Fibroblast of skin of left biceps (primary cell): ENCODE results near the gene ZG16.
"Not testable (repeated sequence)": the region's sequence is repeated elsewhere in the genome, so short reads cannot be mapped to it uniquely, and the experiment has no call there.

Experiments
- DNase-seq, 2 experiments: peaks; one replicate each; pipeline ENCODE4 v3.0.0-alpha.2; 2013; ENCODE audit warnings: low read depth in 2 of 2

ZG16 gene

DNA sequence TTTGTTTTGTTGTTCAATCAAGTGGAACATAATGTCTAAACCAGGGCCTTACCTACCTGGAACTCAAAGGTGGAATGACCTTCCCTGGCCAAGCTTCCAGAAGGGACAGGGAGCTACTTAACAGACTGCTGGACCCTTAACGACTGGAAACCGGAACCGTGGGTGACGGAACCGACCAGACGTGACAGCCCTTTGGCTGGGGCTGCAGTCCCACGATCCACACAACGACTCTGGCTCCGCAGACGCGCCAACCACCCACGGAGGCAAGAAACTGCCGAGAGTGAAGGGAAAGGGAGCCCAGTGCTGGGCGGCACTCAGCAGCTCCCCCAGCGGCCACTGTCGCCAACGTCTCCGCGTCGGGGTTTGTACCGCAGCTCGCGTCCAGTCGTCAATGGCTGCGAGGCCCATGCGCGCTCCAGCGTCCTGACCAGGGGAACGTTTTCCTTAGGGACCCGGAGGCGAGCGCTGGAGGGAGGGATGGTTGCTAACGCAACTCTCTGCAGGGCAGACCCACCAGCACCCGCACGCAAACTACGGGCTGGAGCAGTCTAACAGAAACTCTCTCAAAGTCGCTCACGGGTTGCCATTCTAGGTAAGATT lies 6.9 kb downstream of the ZG16 start:
- no peak for DNase-seq

DNA sequence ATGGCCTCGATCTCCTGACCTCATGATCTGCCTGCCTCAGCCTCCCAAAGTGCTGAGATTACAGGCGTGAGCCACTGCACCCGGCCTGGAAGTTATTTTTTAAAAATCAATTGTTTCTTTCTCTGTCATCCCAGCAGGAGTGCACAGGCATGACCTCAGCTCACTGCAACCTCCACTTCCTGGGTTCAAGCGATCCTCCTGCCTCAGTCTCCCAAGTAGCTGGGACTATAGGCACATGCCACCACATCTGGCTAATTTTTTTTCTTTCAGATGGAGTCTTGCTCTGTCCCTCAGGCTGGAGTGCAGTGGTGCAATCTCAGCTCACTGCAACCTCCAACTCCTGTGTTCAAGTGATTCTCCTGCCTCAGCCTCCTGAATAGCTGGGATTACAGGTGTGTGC lies 9.1 kb downstream of the ZG16 start:
- DNase-seq = not testable (repeated sequence)

DNA sequence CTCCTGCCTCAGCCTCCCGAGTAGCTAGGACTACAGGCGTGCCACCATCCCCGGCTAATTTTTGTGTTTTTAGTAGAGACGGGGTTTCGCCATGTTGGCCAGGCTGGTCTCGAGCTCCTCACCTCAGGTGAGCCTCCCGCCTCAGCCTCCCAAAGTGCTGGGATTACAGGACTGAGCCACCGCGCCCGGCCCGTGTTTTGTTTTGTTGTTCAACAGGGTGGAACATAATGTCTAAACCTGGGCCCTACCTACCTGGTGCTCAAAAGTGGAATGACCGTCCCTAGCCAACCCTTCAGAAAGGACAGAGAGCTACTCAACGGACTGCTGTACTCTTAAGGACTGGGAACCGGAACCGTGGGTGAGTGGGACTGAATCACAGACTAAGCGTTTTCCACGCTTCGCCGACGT lies 11.7 kb downstream of the ZG16 start:
- no peak for DNase-seq

DNA sequence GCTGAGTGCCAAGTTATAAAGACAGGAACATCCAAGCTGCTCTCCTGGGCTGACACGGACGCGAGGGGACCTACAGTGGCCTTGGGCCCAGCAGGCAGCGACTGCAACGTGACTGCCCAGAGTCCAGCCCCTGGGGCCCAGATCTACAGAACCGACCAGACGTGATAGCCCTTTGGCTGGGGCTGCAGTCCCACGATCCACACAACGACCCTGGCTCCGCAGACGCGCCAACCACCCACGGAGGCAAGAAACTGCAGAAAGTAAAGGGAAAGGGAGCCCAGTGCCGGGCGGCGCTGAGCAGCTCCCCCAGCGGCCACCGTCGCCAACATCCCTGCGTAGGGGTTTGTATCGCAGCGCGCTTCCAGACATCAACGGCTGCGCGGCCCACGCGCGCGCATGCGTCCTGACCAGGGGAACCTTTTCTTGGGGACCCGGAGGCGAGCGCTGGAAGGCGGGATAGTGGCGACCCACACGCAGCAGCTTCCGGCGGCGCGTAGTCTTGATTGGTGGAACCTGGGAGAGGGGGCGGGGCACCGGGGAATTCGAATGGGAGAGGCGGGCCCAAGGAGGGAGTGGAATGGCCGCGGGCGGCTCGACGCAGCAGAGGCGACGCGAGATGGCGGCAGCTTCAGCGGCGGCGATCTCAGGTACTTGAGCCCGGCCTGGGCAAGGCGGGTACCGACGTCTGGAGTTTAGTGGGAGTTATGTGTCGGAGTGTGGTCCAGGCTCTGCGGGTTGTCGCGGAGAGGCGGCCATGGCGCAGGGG lies 12.3 kb downstream of the ZG16 start, which contains the start of gene KIF22:
TSS of gene KIF22 (plus strand) at position 569 of the 766 bp plus-strand sequence. CDS start at position 578, 9 bp downstream.
- DNase-seq = peak; percentile 96 to 97

DNA sequence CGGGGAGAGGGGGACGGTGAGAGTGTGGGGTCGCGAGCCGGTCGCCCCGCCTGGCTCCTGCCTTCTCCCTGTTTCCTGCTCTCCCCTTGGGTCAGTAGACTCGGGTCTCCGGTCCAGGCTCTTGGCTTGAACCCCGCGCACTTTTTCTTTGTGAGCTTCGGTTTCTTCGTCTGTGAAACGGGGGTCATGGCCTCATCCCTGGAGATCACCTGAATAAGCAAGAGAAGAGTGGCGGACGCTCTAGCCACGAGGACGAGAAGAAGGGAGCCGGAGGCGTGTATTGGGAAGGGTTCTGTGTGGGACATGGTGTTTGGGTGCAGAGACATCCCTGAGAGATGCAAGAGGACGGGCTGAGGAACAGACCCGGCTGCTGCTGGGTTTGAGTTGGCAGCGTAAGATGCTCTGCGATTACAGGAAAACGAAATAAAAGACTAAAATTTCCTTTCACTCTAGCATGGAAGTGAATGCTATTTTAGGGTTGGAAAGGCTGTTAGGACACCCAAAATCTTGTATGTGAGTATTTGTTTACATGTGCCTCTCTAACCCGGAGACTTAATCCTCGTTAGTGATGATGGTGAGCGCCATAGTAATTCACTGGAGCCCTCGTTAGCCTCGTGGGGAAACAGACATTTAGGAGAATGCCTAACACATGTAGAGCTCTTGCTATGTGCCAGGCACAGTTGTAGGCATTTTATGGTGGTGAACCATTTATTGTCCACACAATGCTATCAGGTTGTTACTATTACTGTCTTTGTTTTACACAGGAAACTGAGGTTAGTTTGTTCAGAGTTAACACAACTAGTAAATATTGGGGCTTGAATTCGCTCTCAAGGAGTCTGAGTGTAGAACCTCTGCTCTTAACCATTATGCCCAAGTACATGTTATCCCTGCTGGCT lies 13.1 kb downstream of the ZG16 start:
- DNase-seq = no peak

- DNase-seq = no peak
Observed at GRCh38 chr16:29791845-29792807, 14.1 kb downstream of the ZG16 start.

DNA sequence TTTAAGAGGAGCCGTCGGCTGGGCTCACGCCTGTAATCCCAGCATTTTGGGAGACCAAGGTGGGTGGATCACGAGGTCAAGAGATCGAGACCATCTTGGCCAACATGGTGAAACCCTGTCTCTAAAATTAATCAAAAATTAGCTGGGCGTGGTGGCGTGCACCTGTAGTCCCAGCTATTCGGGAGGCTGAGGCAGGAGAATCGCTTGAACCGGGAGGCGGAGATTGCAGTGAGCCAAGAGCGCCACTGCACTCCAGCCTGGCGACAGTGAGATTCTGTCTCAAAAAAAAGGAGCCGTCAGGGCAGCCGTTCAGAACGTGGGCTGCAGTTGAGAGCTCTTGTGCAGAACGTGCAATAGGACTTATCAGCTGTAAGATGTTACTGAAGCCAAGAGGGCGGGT lies 15.1 kb downstream of the ZG16 start:
- DNase-seq = not testable (repeated sequence)

- no peak for DNase-seq
Observed at GRCh38 chr16:29794231-29794710, 16.2 kb downstream of the ZG16 start.

DNA sequence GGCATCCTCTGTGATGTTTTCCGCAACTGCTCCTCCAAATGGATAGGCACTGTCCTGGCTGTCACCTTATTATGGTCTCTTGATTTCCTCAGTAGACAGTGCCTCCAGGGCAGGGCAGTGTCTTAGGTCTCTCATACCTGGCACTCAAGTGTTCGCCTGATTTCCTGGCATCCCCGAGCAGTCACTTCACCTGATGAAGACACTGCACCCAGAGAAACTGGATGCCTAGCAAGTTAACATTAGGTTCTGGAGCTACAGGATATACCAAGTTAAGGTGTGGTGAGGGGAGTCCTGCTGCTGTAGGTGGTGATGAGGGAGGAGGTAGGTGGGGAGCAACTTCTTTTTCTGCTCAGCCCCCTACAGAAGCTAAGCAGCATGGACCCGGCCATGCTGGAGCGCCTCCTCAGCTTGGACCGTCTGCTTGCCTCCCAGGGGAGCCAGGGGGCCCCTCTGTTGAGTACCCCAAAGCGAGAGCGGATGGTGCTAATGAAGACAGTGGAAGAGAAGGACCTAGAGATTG lies 24.4 kb downstream of the ZG16 start:
- no peak for DNase-seq

GRCh38 chr16:29804020-29804419 lies 26.0 kb downstream of the ZG16 start:
- no peak for DNase-seq

DNA sequence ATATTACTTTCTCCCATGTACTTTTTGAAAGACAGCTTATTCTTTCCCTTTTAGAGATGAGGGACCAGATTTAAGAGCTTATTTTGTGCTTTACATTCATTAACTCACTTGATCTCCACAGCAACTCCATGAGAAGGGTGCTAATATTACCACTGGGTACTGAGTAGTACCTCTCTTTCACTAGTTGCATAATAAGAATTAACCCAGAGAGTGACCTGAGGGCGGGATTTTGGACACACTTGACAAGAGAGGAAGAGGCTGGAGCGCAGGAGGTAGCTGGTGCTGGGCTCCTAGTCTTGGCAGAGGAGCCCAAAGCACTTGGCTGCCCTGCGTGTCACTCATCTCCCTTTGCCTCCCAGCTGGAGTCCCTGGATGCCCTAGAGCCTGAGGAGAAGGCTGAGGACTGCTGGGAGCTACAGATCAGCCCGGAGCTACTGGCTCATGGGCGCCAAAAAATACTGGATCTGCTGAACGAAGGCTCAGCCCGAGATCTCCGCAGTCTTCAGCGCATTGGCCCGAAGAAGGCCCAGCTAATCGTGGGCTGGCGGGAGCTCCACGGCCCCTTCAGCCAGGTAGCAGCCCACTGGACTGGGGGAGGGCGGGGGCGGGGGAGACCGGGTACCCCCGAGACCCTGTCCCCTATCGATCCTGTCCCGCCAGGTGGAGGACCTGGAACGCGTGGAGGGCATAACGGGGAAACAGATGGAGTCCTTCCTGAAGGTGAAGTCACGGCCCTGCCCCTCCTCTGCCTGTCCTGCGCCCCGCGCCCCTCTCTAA lies 26.6 kb downstream of the ZG16 start:
- DNase-seq = no peak

- peak; percentile 94 to 95 for DNase-seq
Observed at GRCh38 chr16:29805232-29806098, 27.4 kb downstream of the ZG16 start.

DNA sequence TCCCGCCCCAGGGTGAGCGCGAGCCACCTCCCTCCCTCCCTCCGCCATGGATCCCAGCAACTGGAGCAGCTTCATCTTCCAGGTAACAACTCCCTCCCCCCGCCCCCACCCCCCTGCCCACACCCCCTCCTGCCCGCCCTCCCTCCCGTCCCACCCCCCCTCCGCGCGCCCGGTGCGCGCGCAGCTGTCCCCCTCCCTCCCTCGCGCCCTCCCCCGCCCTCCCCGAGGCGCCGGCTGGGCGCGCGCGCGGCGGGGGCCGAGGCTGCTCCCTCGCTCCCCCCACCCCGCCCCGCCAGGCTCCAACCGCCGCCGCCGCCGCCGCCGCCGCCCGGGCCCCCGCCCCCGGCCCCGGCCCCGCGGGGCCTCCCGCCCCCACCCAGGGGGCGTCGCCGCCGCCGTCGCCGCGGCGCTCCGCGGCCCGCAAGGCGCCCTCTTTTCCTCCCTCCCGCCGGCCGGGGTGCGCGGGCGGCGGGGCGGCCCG lies 28.1 kb downstream of the ZG16 start, which contains the start of gene MAZ:
TSS of gene MAZ (plus strand) at position 431 of the 481 bp plus-strand sequence. CDS start 173 bp downstream, outside the sequence.
- DNase-seq = no peak

GRCh38 chr16:29806641-29807425 lies 28.8 kb downstream of the ZG16 start:
- no peak for DNase-seq

GRCh38 chr16:29807426-29808218 lies 29.6 kb downstream of the ZG16 start:
- DNase-seq = peak; percentile 74 to 75

- DNase-seq = no peak
Observed at GRCh38 chr16:29808219-29808900, 30.3 kb downstream of the ZG16 start.
